ENCODE results near the gene SPEF2.

SPEF2 gene

GRCh38 chr5:35847961-35848360 lies 230.3 kb downstream of the SPEF2 start:
- no peak for DNase-seq (ENCODE audit: low read depth)

GRCh38 chr5:35849860-35850259 lies 232.2 kb downstream of the SPEF2 start:
- TF ChIP-seq CTCF (IDR thresholded peaks at IDR 0.05; ENCODE audit: low read length, missing control alignments), result no peak
- no peak overlapping the region for H3K4me3 ChIP-seq (replicated peaks; ENCODE audit: low read depth, low read length)
- DNase-seq (ENCODE audit: low read depth), result no peak

More at GRCh38 chr5:35847961-35848360, 230.3 kb downstream of the SPEF2 start:
- no peak for TF ChIP-seq CTCF (IDR thresholded peaks at IDR 0.05; ENCODE audit: low read length, missing control alignments)
- H3K4me3 ChIP-seq (replicated peaks; ENCODE audit: low read depth, low read length), result no peak overlapping the region

- no peak overlapping the region for H3K4me3 ChIP-seq (replicated peaks; ENCODE audit: low read depth, low read length)
- peak; percentile 28 for DNase-seq (ENCODE audit: low read depth)
- no peak for TF ChIP-seq CTCF (IDR thresholded peaks at IDR 0.05; ENCODE audit: low read length, missing control alignments)
Measured at GRCh38 chr5:35850967-35851680, 233.5 kb downstream of the SPEF2 start.

- no peak for TF ChIP-seq CTCF (IDR thresholded peaks at IDR 0.05; ENCODE audit: low read length, missing control alignments)
- DNase-seq (ENCODE audit: low read depth), result no peak
- no peak overlapping the region for H3K4me3 ChIP-seq (replicated peaks; ENCODE audit: low read depth, low read length)
Measured at GRCh38 chr5:35852084-35852734, 234.5 kb downstream of the SPEF2 start.

- no peak for TF ChIP-seq CTCF (IDR thresholded peaks at IDR 0.05; ENCODE audit: low read length, missing control alignments)
- DNase-seq (ENCODE audit: low read depth), result no peak
- no peak overlapping the region for H3K4me3 ChIP-seq (replicated peaks; ENCODE audit: low read depth, low read length)
Measured at GRCh38 chr5:35852773-35853172, 235.1 kb downstream of the SPEF2 start.

GRCh38 chr5:35853631-35854030 lies 236.0 kb downstream of the SPEF2 start:
- H3K4me3 ChIP-seq (replicated peaks; ENCODE audit: low read depth, low read length), result no peak overlapping the region
- DNase-seq (ENCODE audit: low read depth), result no peak
- TF ChIP-seq CTCF (IDR thresholded peaks at IDR 0.05; ENCODE audit: low read length, missing control alignments), result no peak
